Activated B cell treated with CpG ODN at 0.5 μM for 24 hours (primary cell): ENCODE data around the gene FRMD3. TPM values are rescaled to one million over a fixed set of nuclear protein-coding genes. Genes with fewer than 3 reads are reported as not detected.
A peak's percentile ranks its signal among the peaks of the same experiment; 100 is the strongest.

ENCODE experiments used
- ATAC-seq: fragments of 200-7000 bp; cut with Tn5 transposase; one replicate; pipeline ENCODE4 v1.10.0; 2021; ENCODE audit warnings: low read depth, mild to moderate bottlenecking, moderate library complexity
- CTCF ChIA-PET: fragments of 350-600 bp; sonication (Branson Sonifier 250); formaldehyde crosslinking; loops from one replicate; lab custom pipeline; 2021; ENCODE audit warnings: antibody characterized with exemption; lab: Charles Lee
- POLR2A ChIA-PET: fragments of 350-600 bp; sonication (Branson Sonifier 250); formaldehyde crosslinking; loops from one replicate; lab custom pipeline; 2021; ENCODE audit warnings: antibody characterized with exemption; lab: Charles Lee
- DNase-seq: peaks from one replicate; pipeline ENCODE4 v3.0.0; 2022
- H3K27ac Mint-ChIP-seq: one replicate; pipeline ENCODE4 v1.8.0; 2020; ENCODE audit warnings: mixed read lengths
- H3K27me3 Mint-ChIP-seq: one replicate; pipeline ENCODE4 v1.8.0; 2021; ENCODE audit warnings: mixed read lengths
- H3K36me3 Mint-ChIP-seq: one replicate; pipeline ENCODE4 v1.8.0; 2021; ENCODE audit warnings: low read depth, mixed read lengths
- H3K4me1 Mint-ChIP-seq: one replicate; pipeline ENCODE4 v1.8.0; 2021; ENCODE audit warnings: mixed read lengths
- H3K4me3 Mint-ChIP-seq: one replicate; pipeline ENCODE4 v1.8.0; 2020; ENCODE audit warnings: mild to moderate bottlenecking, mixed read lengths
- H3K9me3 Mint-ChIP-seq: one replicate; pipeline ENCODE4 v1.8.0; 2020; ENCODE audit warnings: mixed read lengths
- CTCF ChIP-seq: fragments of 200-600 bp; IDR thresholded peaks from one replicate; pipeline ENCODE4 v1.8.0; 2022; ENCODE audit warnings: antibody characterized with exemption, mild to moderate bottlenecking
- intact Hi-C: fragments of 100-400 bp; cut with micrococcal nuclease; formaldehyde crosslinking; loops from one replicate; pipeline ENCODE4 v1.15.1; 2024
- total RNA-seq: library from RNA; stranded (reverse); gene quantifications from 2 replicates; pipeline ENCODE4 v1.2.3, GENCODE V29; 2022

FRMD3 gene
- total RNA-seq, 1 donor from 2014 or later: 0.91 TPM

GRCh38 chr9:83473488-83473971 lies 64.7 kb downstream of the FRMD3 start:
- peak overlapping the region; percentile 70 for H3K4me3 Mint-ChIP-seq
- ChIA-PET POLR2A (no interaction called here), CTCF (no interaction called here)
- intact Hi-C loops: no loop called here
- no peaks in the 10 kb centered on the region for H3K36me3 Mint-ChIP-seq
- peaks cover 3% of the 10 kb centered on the region for H3K9me3 Mint-ChIP-seq
- no peak for DNase-seq
- peaks cover 24% of the 10 kb centered on the region for H3K4me1 Mint-ChIP-seq
- H3K27ac Mint-ChIP-seq: peak overlapping the region; percentile 86
- H3K27me3 Mint-ChIP-seq: peaks cover 2% of the 10 kb centered on the region
- peak; percentile 47 for ATAC-seq
- TF ChIP-seq CTCF: no peak

- ChIA-PET CTCF (no interaction called here), POLR2A (no interaction called here)
- intact Hi-C loops: no loop called here
- H3K27me3 Mint-ChIP-seq: peaks cover 2% of the 10 kb centered on the region
- no peaks in the 10 kb centered on the region for H3K36me3 Mint-ChIP-seq
- ATAC-seq: no peak
- H3K4me3 Mint-ChIP-seq: peak overlapping the region; percentile 70
- peaks cover 24% of the 10 kb centered on the region for H3K4me1 Mint-ChIP-seq
- TF ChIP-seq CTCF: no peak
- no peak for DNase-seq
- H3K27ac Mint-ChIP-seq: peak overlapping the region; percentile 86
- H3K9me3 Mint-ChIP-seq: peaks cover 3% of the 10 kb centered on the region
These were observed 65.4 kb downstream of the FRMD3 start for GRCh38 chr9:83472764-83473163.

- Mint-ChIP-seq H3K4me1 (peaks cover 24% of the 10 kb centered on the region), H3K27me3 (peaks cover 2% of the 10 kb centered on the region), H3K4me3 (no peak overlapping the region), H3K9me3 (peaks cover 3% of the 10 kb centered on the region), H3K36me3 (no peaks in the 10 kb centered on the region), H3K27ac (no peak overlapping the region)
- TF ChIP-seq CTCF: no peak
- no peak for DNase-seq
- intact Hi-C loops: no loop called here
- ChIA-PET CTCF (no interaction called here), POLR2A (no interaction called here)
- no peak for ATAC-seq
These were observed 66.0 kb downstream of the FRMD3 start for GRCh38 chr9:83472221-83472665.

- ATAC-seq (no peak), DNase-seq (no peak)
- ChIA-PET CTCF (no interaction called here), POLR2A (no interaction called here)
- peaks cover 2% of the 10 kb centered on the region for H3K27me3 Mint-ChIP-seq
- H3K36me3 Mint-ChIP-seq: no peaks in the 10 kb centered on the region
- TF ChIP-seq CTCF: no peak
- peaks cover 24% of the 10 kb centered on the region for H3K4me1 Mint-ChIP-seq
- intact Hi-C loops: no loop called here
- H3K4me3 Mint-ChIP-seq: no peak overlapping the region
- H3K27ac Mint-ChIP-seq: no peak overlapping the region
- H3K9me3 Mint-ChIP-seq: peaks cover 3% of the 10 kb centered on the region
These were observed 67.0 kb downstream of the FRMD3 start for GRCh38 chr9:83471241-83471640.

GRCh38 chr9:83469722-83470121 lies 68.5 kb downstream of the FRMD3 start:
- Mint-ChIP-seq H3K27ac (no peak overlapping the region), H3K36me3 (no peaks in the 10 kb centered on the region), H3K4me1 (peaks cover 24% of the 10 kb centered on the region), H3K9me3 (no peaks in the 10 kb centered on the region), H3K27me3 (peaks cover 2% of the 10 kb centered on the region), H3K4me3 (no peak overlapping the region)
- POLR2A ChIA-PET: no interaction called here
- DNase-seq (no peak), ATAC-seq (no peak)
- CTCF ChIA-PET: no interaction called here
- intact Hi-C loops: no loop called here
- no peak for TF ChIP-seq CTCF
